IMR-90 (cell line): ENCODE measurements around the gene GBP6. TPM values are rescaled to one million over a fixed set of nuclear protein-coding genes. Genes with fewer than 3 reads are reported as not detected.

Source experiments
- ATAC-seq: fragments of 200-7000 bp; cut with Tn5 transposase; 2 replicates; pipeline ENCODE4 v1.9.1; 2020; ENCODE audit warnings: low read depth, mild to moderate bottlenecking, moderate library complexity
- BruUV-seq: library from RNA; stranded (reverse); fragments of 400-500 nt; replicated peaks from 2 replicates; lab custom pipeline; 2021; lab: Mats Ljungman, UMichigan
- CTCF ChIA-PET: fragments of 300-600 bp; formaldehyde crosslinking; extraction: SDS; loops from one replicate; lab custom pipeline; 2021; ENCODE audit warnings: antibody characterized with exemption; lab: Yijun Ruan, JAX
- POLR2A ChIA-PET: fragments of 300-600 bp; sonication (Branson Sonifier 250); formaldehyde crosslinking; loops from one replicate; lab custom pipeline; 2022; ENCODE audit warnings: antibody characterized with exemption; ENCODE audit not compliant: unreplicated experiment; lab: Charles Lee
- DNase-seq: peaks from one replicate; pipeline ENCODE4 v3.0.0; 2013
- H2AFZ ChIP-seq: replicated peaks from 2 replicates; pipeline ENCODE3; 2013; ENCODE audit warnings: low read length, mild to moderate bottlenecking; ENCODE audit not compliant: poor library complexity
- H2AK5ac ChIP-seq: 2 replicates; pipeline ENCODE4 v1.6.1; 2013; ENCODE audit warnings: low read depth, low read length, inconsistent platforms
- H2AK9ac ChIP-seq: replicated peaks from 2 replicates; pipeline ENCODE3; 2013; ENCODE audit warnings: mild to moderate bottlenecking, low read depth, low read length, moderate library complexity; ENCODE audit not compliant: poor library complexity
- H2BK120ac ChIP-seq: 2 replicates; pipeline ENCODE4 v1.6.1; 2013; ENCODE audit warnings: low read depth, low read length, inconsistent platforms
- H2BK15ac ChIP-seq: 3 replicates; pipeline ENCODE4 v1.6.1; 2013; ENCODE audit warnings: low read depth, low read length, inconsistent platforms
- H2BK20ac ChIP-seq: 2 replicates; pipeline ENCODE4 v1.6.1; 2013; ENCODE audit warnings: low read depth, mild to moderate bottlenecking, inconsistent platforms, low read length, moderate library complexity
- H2BK5ac ChIP-seq: 2 replicates; pipeline ENCODE4 v1.6.1; 2013; ENCODE audit warnings: mild to moderate bottlenecking, low read depth, low read length, inconsistent platforms; ENCODE audit not compliant: poor library complexity, severe bottlenecking
- H3K14ac ChIP-seq: replicated peaks from 2 replicates; pipeline ENCODE4 v1.6.1; 2013; ENCODE audit warnings: low read depth, low read length, inconsistent platforms
- H3K18ac ChIP-seq: 2 replicates; pipeline ENCODE4 v1.6.1; 2013; ENCODE audit warnings: low read depth, low read length, control low read depth
- H3K23ac ChIP-seq: 2 replicates; pipeline ENCODE4 v1.6.1; 2013; ENCODE audit warnings: low read depth, low read length, inconsistent platforms
- H3K27ac ChIP-seq: 2 replicates; pipeline ENCODE4 v1.5.1; 2013; ENCODE audit warnings: mild to moderate bottlenecking, control low read depth, low read length; ENCODE audit not compliant: insufficient read depth
- H3K27me3 ChIP-seq: 2 replicates; pipeline ENCODE4 v1.6.1; 2013; ENCODE audit warnings: low read length; ENCODE audit not compliant: control insufficient read depth, insufficient read depth
- H3K36me3 ChIP-seq: 2 replicates; pipeline ENCODE4 v1.6.1; 2013; ENCODE audit warnings: low read length, mixed read lengths; ENCODE audit not compliant: control insufficient read depth, insufficient read depth
- H3K4ac ChIP-seq: 2 replicates; pipeline ENCODE4 v1.6.1; 2013; ENCODE audit warnings: low read depth, low read length, inconsistent platforms
- H3K4me1 ChIP-seq: 2 replicates; pipeline ENCODE4 v1.6.1; 2013; ENCODE audit warnings: low read length, mixed read lengths; ENCODE audit not compliant: control insufficient read depth, insufficient read depth
- H3K4me2 ChIP-seq: 2 replicates; pipeline ENCODE4 v1.6.1; 2013; ENCODE audit warnings: low read depth, mild to moderate bottlenecking, control low read depth, low read length, moderate library complexity
- H3K4me3 ChIP-seq: 2 replicates; pipeline ENCODE4 v1.5.1; 2013; ENCODE audit warnings: low read depth, mild to moderate bottlenecking, control low read depth, low read length, moderate library complexity; ENCODE audit not compliant: insufficient read depth
- H3K56ac ChIP-seq: 2 replicates; pipeline ENCODE4 v1.6.1; 2013; ENCODE audit warnings: low read length, inconsistent platforms; ENCODE audit not compliant: insufficient read depth; ENCODE audit errors: extremely low read depth
- H3K79me1 ChIP-seq, 2 experiments: 2 replicates each; pipeline ENCODE4 v1.6.1; 2013; ENCODE audit warnings: low read length in 2 of 2, inconsistent platforms in 1 of 2, low read depth in 1 of 2
- H3K9ac ChIP-seq: 2 replicates; pipeline ENCODE4 v1.6.1; 2013; ENCODE audit warnings: low read depth, low read length, control low read depth
- H3K9me1 ChIP-seq: 2 replicates; pipeline ENCODE4 v1.6.1; 2013; ENCODE audit warnings: low read length, inconsistent platforms; ENCODE audit not compliant: insufficient read depth
- H3K9me3 ChIP-seq: 2 replicates; pipeline ENCODE4 v1.6.1; 2013; ENCODE audit warnings: low read length; ENCODE audit not compliant: control insufficient read depth, insufficient read depth
- H4K20me1 ChIP-seq: 2 replicates; pipeline ENCODE4 v1.6.1; 2013; ENCODE audit warnings: low read length, inconsistent platforms; ENCODE audit not compliant: insufficient read depth
- H4K5ac ChIP-seq: 2 replicates; pipeline ENCODE4 v1.6.1; 2013; ENCODE audit warnings: mild to moderate bottlenecking, low read depth, low read length, control low read depth
- H4K8ac ChIP-seq, 2 experiments: 2 replicates each; pipeline ENCODE4 v1.6.1; 2013; ENCODE audit warnings: low read depth in 2 of 2, low read length in 2 of 2, control low read depth in 1 of 2, inconsistent platforms in 1 of 2
- H4K91ac ChIP-seq: 2 replicates; pipeline ENCODE4 v1.6.1; 2013; ENCODE audit warnings: low read depth, low read length, inconsistent platforms; ENCODE audit not compliant: insufficient read depth
- BHLHE40 ChIP-seq: fragments of 150-350 bp; IDR thresholded peaks from 2 replicates; pipeline ENCODE4 v1.6.1; 2016; ENCODE audit warnings: mild to moderate bottlenecking, low read depth, low read length
- CEBPB ChIP-seq: IDR thresholded peaks from 2 replicates; pipeline ENCODE4 v1.6.1; 2012; ENCODE audit warnings: low read depth, low read length, improper control_type of control experiment
- CHD1 ChIP-seq: IDR thresholded peaks from 2 replicates; pipeline ENCODE4 v1.6.1; 2012; ENCODE audit warnings: low read depth, low read length, improper control_type of control experiment
- ELK1 ChIP-seq: fragments of 150-350 bp; IDR thresholded peaks from 2 replicates; pipeline ENCODE4 v1.6.1; 2016; ENCODE audit warnings: low read depth, mild to moderate bottlenecking, low read length, moderate library complexity, borderline replicate concordance
- FOS ChIP-seq: fragments of 150-350 bp; IDR thresholded peaks from 2 replicates; pipeline ENCODE4 v1.6.1; 2016; ENCODE audit warnings: low read depth, low read length
- MAFK ChIP-seq: IDR thresholded peaks from 2 replicates; pipeline ENCODE4 v1.6.1; 2012; ENCODE audit warnings: low read depth, low read length, improper control_type of control experiment
- MAZ ChIP-seq: IDR thresholded peaks from 2 replicates; pipeline ENCODE4 v1.6.1; 2012; ENCODE audit warnings: low read depth, mild to moderate bottlenecking, low read length, improper control_type of control experiment, moderate library complexity, borderline replicate concordance
- MXI1 ChIP-seq: IDR thresholded peaks from 2 replicates; pipeline ENCODE4 v1.6.1; 2012; ENCODE audit warnings: low read depth, mild to moderate bottlenecking, low read length, moderate library complexity, borderline replicate concordance
- NFE2L2 ChIP-seq: fragments of 150-350 bp; IDR thresholded peaks from 2 replicates; pipeline ENCODE4 v1.6.1; 2016; ENCODE audit warnings: low read depth, mild to moderate bottlenecking, low read length
- POLR2A ChIP-seq: IDR thresholded peaks from 2 replicates; pipeline ENCODE4 v1.6.1; 2012; ENCODE audit warnings: mild to moderate bottlenecking, low read depth, low read length
- RAD21 ChIP-seq: IDR thresholded peaks from 2 replicates; pipeline ENCODE4 v1.6.1; 2012; ENCODE audit warnings: low read length, improper control_type of control experiment
- RCOR1 ChIP-seq: IDR thresholded peaks from 2 replicates; pipeline ENCODE4 v1.6.1; 2012; ENCODE audit warnings: mild to moderate bottlenecking, low read length, improper control_type of control experiment; ENCODE audit not compliant: insufficient replicate concordance
- RFX5 ChIP-seq: IDR thresholded peaks from 2 replicates; pipeline ENCODE4 v1.8.0; 2012; ENCODE audit warnings: low read depth, mild to moderate bottlenecking, low read length, moderate library complexity
- SMC3 ChIP-seq: fragments of 150-350 bp; IDR thresholded peaks from 2 replicates; pipeline ENCODE4 v1.6.1; 2016; ENCODE audit warnings: low read depth, mild to moderate bottlenecking, antibody characterized with exemption, low read length, moderate library complexity
- WGBS, 2 experiments: methylation state at CpG; one replicate each; pipeline versions ENCODE4 v1.1.5 to v1.1.7; 2013; ENCODE audit warnings: missing lambda C conversion rate in 2 of 2; ENCODE audit not compliant: insufficient read length in 1 of 2; ENCODE audit errors: extremely low coverage in 2 of 2; 5-methylcytosine and 5-hydroxymethylcytosine counted together
- dilution Hi-C: fragments of 300-500 bp; cut with HindIII; formaldehyde crosslinking; loops from one replicate; pipeline ENCODE4 v1.14.3; 2018; ENCODE audit warnings: low sequenced_read_pairs; ENCODE audit not compliant: unreplicated experiment
- in situ Hi-C: fragments of 300-500 bp; cut with MboI; formaldehyde crosslinking; loops from 3 replicates; pipeline ENCODE4 v1.14.3; 2019; ENCODE audit warnings: low sequenced_read_pairs, inconsistent platforms, mixed read lengths
- intact Hi-C: fragments of 100-400 bp; cut with micrococcal nuclease; formaldehyde crosslinking; loops from 2 replicates; pipeline ENCODE4 v1.10.0; 2022
- polyA plus RNA-seq, 3 experiments: library from polyadenylated mRNA; depleted of rRNA; stranded (reverse); fragments of >200 nt; gene quantifications; 2 replicates each; pipeline ENCODE4 v1.2.3, GENCODE V29; 2012; ENCODE audit warnings: low replicate concordance in 1 of 3
- total RNA-seq: library from RNA; depleted of rRNA; stranded (reverse); fragments of >200 nt; gene quantifications from 2 replicates; pipeline ENCODE4 v1.2.3, GENCODE V29; 2012
- TF ChIP-seq, protein P1 (sequence below): conservative IDR thresholded peaks from 2 replicates; pipeline ENCODE4 v1.5.1; 2012; ENCODE audit warnings: mild to moderate bottlenecking, low read depth, low read length, improper control_type of control experiment
- TF ChIP-seq, protein P2 (sequence below): fragments of 150-350 bp; IDR thresholded peaks from 2 replicates; pipeline ENCODE4 v1.6.1; 2017; ENCODE audit warnings: mild to moderate bottlenecking, antibody characterized with exemption, low read length, low read depth

Gene GBP6
- total and polyA plus RNA-seq, 2 of the 4 experiments (the other 2 are of a cell fraction): not detected

DNA sequence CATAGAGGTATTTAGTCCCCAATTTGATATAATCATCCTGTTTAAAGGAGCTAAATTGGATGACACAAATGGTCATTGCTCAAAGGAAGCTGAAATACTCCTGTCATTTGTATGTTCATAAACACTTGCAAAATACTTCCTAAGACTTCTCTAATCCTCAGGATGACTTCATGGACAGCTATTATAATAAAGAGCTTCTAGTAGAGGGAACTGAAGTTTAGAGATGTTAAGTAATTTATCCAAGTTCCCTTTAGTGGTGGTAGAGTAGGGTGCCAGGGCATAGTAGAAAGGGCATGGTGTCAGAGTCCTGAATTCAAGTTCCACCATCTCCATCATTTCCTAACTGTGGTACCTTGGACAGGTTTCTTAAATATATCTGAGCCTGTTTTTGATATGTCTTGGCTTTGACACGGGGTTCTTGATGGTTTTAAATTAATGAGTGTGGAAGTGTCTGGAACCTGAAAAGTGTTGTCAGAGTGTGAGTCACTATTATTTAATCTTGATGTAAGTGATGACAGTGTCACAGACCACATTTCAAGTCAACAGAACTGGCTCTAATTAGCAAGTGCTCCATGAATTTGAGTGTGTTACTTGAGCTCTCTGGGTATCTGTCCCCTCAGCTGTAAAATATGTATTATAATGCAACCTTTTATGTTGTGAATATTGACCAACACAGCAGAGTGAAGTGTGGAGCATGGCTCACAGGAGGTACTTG lies 12.1 kb upstream of the GBP6 start:
- Histone ChIP-seq H2BK5ac (no peak overlapping the region), H3K27me3 (no peaks in the 10 kb centered on the region), H2AK5ac (no peak overlapping the region), H3K27ac (no peak overlapping the region), H4K91ac (no peak overlapping the region), H3K23ac (no peak overlapping the region), H3K9me3 (no peaks in the 10 kb centered on the region), H4K8ac (no peak overlapping the region), H3K9me1 (no peaks in the 10 kb centered on the region), H3K18ac (no peak overlapping the region), H3K36me3 (no peaks in the 10 kb centered on the region), H3K4me3 (no peak overlapping the region), H3K14ac (no peak overlapping the region), H4K5ac (no peak overlapping the region), H2BK120ac (no peak overlapping the region), H2AK9ac (no peak overlapping the region), H3K4me2 (no peak overlapping the region), H3K56ac (no peak overlapping the region), H3K4ac (no peak overlapping the region), H2BK20ac (no peak overlapping the region), H3K9ac (no peak overlapping the region), H4K20me1 (no peaks in the 10 kb centered on the region), H3K4me1 (no peaks in the 10 kb centered on the region), H3K79me1 (no peaks in the 10 kb centered on the region), H2AFZ (no peak overlapping the region), H2BK15ac (no peak overlapping the region)
- ATAC-seq (no peak), DNase-seq (no peak)
- no CpG with 5 or more reads among the region's 1 CpG for WGBS, 2 experiments
- ChIA-PET POLR2A (no interaction called here), CTCF (no interaction called here)
- no TSS peak for BruUV-seq
- dilution Hi-C loops (no loop called here), in situ Hi-C loops (no loop called here), intact Hi-C loops (no loop called here)
- TF ChIP-seq POLR2A (no peak), ELK1 (no peak), RFX5 (no peak), RAD21 (no peak), BHLHE40 (no peak), MAFK (no peak), SMC3 (no peak), RCOR1 (no peak), NFE2L2 (no peak), CHD1 (no peak), MXI1 (no peak), FOS (no peak), MAZ (no peak), CEBPB (no peak)
- TF ChIP-seq, protein P1, sequence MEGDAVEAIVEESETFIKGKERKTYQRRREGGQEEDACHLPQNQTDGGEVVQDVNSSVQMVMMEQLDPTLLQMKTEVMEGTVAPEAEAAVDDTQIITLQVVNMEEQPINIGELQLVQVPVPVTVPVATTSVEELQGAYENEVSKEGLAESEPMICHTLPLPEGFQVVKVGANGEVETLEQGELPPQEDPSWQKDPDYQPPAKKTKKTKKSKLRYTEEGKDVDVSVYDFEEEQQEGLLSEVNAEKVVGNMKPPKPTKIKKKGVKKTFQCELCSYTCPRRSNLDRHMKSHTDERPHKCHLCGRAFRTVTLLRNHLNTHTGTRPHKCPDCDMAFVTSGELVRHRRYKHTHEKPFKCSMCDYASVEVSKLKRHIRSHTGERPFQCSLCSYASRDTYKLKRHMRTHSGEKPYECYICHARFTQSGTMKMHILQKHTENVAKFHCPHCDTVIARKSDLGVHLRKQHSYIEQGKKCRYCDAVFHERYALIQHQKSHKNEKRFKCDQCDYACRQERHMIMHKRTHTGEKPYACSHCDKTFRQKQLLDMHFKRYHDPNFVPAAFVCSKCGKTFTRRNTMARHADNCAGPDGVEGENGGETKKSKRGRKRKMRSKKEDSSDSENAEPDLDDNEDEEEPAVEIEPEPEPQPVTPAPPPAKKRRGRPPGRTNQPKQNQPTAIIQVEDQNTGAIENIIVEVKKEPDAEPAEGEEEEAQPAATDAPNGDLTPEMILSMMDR: no peak
- TF ChIP-seq, protein P2, sequence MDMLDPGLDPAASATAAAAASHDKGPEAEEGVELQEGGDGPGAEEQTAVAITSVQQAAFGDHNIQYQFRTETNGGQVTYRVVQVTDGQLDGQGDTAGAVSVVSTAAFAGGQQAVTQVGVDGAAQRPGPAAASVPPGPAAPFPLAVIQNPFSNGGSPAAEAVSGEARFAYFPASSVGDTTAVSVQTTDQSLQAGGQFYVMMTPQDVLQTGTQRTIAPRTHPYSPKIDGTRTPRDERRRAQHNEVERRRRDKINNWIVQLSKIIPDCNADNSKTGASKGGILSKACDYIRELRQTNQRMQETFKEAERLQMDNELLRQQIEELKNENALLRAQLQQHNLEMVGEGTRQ: no peak
